ENCODE measurements around the gene FLVCR1.
A peak's percentile ranks its signal among the peaks of the same experiment; 100 is the strongest.

The FLVCR1 gene

DNA sequence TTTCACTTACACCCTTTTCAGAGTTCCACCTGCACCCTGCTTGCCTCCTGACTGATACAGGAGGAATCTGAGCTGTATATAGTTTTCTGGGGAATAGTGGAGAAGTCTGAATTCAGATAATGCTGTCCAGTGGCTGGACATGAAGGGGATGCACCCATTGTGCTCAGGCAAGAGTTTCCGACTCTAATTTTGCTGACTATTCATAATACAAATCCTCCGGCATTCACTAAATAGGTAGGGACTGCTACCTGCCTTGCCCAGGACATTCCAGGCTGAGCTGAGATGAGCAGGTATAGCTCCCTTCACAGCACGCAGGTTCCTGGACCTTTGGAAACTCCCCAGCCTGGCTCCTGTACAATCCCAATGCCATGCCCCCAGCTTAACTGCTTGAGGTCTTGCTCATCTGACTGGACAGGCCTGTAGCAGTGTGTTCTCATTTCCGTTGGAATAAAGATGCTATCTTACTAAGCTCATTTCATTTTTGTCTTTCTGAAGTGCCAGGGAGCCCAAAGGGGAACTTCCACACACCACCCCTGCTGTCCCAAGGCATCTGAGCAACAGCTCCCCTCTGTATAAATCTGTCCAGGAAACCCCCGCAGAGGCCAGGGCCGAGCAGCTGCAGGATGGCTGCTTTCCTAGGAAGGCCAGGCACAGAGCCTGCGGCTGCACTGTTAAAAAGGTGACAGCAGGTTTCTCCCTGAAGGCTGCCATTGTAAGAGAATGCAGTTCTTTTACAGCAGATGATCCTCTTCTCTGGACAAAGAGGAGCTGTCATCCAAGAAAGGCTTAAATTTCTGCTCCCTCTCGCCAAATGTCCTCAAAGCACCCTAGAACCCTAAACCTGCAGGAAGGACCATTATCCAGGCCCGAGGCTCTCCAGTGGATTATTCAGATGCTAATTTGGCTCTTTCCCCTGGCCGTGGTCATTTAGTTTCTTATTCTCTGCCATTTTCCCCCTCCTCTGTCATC, 70.5 kb downstream of the FLVCR1 start:
- H3K4me3 ChIP-seq (replicated peaks in 1 of 2; ENCODE audit: low read depth in 2 of 2, low read length in 2 of 2): no peak overlapping the region
- TF ChIP-seq, protein P1, sequence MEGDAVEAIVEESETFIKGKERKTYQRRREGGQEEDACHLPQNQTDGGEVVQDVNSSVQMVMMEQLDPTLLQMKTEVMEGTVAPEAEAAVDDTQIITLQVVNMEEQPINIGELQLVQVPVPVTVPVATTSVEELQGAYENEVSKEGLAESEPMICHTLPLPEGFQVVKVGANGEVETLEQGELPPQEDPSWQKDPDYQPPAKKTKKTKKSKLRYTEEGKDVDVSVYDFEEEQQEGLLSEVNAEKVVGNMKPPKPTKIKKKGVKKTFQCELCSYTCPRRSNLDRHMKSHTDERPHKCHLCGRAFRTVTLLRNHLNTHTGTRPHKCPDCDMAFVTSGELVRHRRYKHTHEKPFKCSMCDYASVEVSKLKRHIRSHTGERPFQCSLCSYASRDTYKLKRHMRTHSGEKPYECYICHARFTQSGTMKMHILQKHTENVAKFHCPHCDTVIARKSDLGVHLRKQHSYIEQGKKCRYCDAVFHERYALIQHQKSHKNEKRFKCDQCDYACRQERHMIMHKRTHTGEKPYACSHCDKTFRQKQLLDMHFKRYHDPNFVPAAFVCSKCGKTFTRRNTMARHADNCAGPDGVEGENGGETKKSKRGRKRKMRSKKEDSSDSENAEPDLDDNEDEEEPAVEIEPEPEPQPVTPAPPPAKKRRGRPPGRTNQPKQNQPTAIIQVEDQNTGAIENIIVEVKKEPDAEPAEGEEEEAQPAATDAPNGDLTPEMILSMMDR (IDR thresholded peaks at IDR 0.05; ENCODE audit: low read depth, low read length): no peak
- peak in 1 of 2 donors; percentile 35 for DNase-seq (ENCODE audit: low read depth in 2 of 2)

- H3K4me3 ChIP-seq (replicated peaks in 1 of 2; ENCODE audit: low read depth in 2 of 2, low read length in 2 of 2): no peak overlapping the region
- TF ChIP-seq, protein P1 (IDR thresholded peaks at IDR 0.05; ENCODE audit: low read depth, low read length): no peak
- DNase-seq (ENCODE audit: low read depth in 2 of 2): no peak
These were observed 73.1 kb downstream of the FLVCR1 start for GRCh38 chr1:212930986-212931678.

DNA sequence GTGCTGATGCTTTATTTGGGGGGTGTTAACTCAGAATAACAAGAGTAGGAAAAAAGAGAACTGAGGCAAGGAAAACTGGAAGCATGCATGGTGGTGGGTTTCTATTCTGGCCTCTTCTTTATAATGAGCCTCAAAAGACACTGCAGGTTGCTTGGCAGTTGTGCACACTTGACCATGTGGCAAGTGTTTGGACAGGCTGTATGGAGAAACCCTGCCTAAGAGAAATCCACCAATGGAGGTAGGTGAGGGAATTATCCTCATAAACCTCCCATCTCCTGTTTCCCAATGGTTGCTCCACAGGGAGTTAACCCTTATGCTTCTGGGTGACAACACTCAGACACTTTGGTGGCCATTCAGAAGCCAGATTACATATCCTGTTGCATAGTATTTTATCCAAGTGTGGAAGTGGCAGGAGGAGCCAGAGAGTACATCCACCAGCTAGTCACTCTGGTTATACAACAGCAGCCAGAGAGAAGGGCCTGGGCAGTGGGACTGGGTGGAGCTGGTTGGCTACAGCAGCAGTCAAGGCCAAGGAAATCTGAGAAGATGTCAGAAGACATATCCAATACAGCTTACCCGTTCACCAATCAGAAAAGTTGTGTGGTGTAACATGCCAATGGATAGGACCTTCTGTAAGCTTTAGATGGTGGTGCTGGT, 75.9 kb downstream of the FLVCR1 start:
- TF ChIP-seq, protein P1 (IDR thresholded peaks at IDR 0.05; ENCODE audit: low read depth, low read length): no peak
- no peak for DNase-seq (ENCODE audit: low read depth in 2 of 2)
- H3K4me3 ChIP-seq (replicated peaks in 1 of 2; ENCODE audit: low read depth in 2 of 2, low read length in 2 of 2): no peak overlapping the region

GRCh38 chr1:212935387-212935981, 77.4 kb downstream of the FLVCR1 start:
- H3K4me3 ChIP-seq (replicated peaks in 1 of 2; ENCODE audit: low read depth in 2 of 2, low read length in 2 of 2): no peak overlapping the region
- TF ChIP-seq, protein P1 (IDR thresholded peaks at IDR 0.05; ENCODE audit: low read depth, low read length): no peak
- DNase-seq (ENCODE audit: low read depth in 2 of 2): no peak

DNA sequence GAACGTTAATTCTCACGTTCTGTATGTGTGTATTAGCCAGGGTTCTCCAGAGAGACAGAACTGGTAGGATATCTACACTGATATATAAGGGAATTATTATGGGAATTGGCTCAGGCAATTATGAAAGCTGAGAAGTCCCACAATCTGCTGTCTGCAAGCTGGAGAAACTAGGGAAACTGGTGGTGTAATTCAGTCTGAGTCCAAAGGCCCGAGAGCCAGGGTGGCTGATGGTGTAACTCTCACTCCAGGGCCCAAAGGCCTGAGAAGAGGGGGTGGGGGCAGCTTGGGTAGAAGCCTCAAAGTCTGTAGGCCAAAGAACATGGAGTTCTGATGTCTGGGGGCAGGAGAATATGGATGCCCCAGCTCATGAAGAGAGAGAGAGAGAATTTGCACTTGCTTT, 79.0 kb downstream of the FLVCR1 start:
- no peak for DNase-seq (ENCODE audit: low read depth in 2 of 2)
- H3K4me3 ChIP-seq (replicated peaks in 1 of 2; ENCODE audit: low read depth in 2 of 2, low read length in 2 of 2): no peak overlapping the region
- TF ChIP-seq, protein P1 (IDR thresholded peaks at IDR 0.05; ENCODE audit: low read depth, low read length): no peak

DNA sequence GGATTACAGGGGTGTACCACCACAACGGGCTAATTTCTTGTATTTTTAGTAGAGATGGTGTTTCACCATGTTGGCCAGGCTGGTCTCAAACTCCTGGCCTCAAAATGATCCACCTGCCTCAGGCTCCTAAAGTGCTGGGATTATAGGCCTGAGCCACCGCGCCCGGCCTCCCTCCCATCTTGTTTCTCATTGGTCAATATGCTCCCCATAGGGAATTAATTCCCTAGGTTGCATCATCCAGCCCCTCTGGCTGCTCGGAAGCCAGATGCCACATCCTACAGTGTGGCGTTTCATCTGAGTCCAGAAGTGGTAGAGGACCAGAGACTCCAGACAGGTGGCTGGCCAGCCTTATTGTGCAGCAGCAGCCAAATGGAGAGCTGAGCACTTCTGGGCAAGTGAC, 80.8 kb downstream of the FLVCR1 start:
- H3K4me3 ChIP-seq (replicated peaks in 1 of 2; ENCODE audit: low read depth in 2 of 2, low read length in 2 of 2): no peak overlapping the region
- DNase-seq (ENCODE audit: low read depth in 2 of 2): no peak
- TF ChIP-seq, protein P1 (IDR thresholded peaks at IDR 0.05; ENCODE audit: low read depth, low read length): no peak

All from cardiac fibroblast (primary cell).